ENCODE data around the gene SUGCT. TPM values are rescaled to one million over a fixed set of nuclear protein-coding genes. Genes with fewer than 3 reads are reported as not detected.
"Not testable (repeated sequence)": the region's sequence is repeated elsewhere in the genome, so short reads cannot be mapped to it uniquely, and the experiment has no call there.

The SUGCT gene
- total RNA-seq, 1 experiment from 2014 or later = 1.5 TPM

DNA sequence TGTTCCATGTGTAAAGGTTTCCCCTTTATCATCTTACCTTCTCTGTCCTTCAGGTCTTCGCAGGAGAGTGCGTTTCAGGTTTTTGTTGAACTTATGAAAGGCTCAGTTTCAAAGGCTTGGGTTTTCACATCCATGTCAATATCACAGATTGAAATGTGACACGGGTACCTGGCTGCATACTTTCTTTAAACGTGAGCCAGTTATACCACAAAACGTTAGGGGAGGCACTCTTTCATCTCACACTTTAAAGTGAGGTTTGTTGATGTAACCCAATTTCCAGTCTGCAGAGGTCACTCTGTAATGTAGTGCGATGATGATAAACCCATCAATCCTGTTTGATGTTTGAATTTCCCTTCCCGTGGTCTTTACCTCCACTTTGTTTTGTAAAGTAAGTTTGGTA, 506.9 kb downstream of the SUGCT start:
- Histone ChIP-seq H3K27me3 (no peaks in the 10 kb centered on the region), H3K36me3 (no peaks in the 10 kb centered on the region), H3K4me3 (no peak overlapping the region), H3K9me3 (no peaks in the 10 kb centered on the region)
- no peak for DNase-seq

GRCh38 chr7:40643664-40644063, 508.9 kb downstream of the SUGCT start:
- Histone ChIP-seq H3K27me3 (no peaks in the 10 kb centered on the region), H3K4me3 (no peak overlapping the region), H3K36me3 (no peaks in the 10 kb centered on the region), H3K9me3 (no peaks in the 10 kb centered on the region)
- no peak for DNase-seq

GRCh38 chr7:40644454-40645188, 509.8 kb downstream of the SUGCT start:
- Histone ChIP-seq H3K36me3 (no peaks in the 10 kb centered on the region), H3K4me3 (no peak overlapping the region), H3K9me3 (no peaks in the 10 kb centered on the region), H3K27me3 (no peaks in the 10 kb centered on the region)
- no peak for DNase-seq

GRCh38 chr7:40645197-40645596, 510.4 kb downstream of the SUGCT start:
- no peak for DNase-seq
- H3K36me3 ChIP-seq = no peaks in the 10 kb centered on the region
- no peaks in the 10 kb centered on the region for H3K27me3 ChIP-seq
- H3K4me3 ChIP-seq = no peak overlapping the region
- H3K9me3 ChIP-seq = no peaks in the 10 kb centered on the region

DNA sequence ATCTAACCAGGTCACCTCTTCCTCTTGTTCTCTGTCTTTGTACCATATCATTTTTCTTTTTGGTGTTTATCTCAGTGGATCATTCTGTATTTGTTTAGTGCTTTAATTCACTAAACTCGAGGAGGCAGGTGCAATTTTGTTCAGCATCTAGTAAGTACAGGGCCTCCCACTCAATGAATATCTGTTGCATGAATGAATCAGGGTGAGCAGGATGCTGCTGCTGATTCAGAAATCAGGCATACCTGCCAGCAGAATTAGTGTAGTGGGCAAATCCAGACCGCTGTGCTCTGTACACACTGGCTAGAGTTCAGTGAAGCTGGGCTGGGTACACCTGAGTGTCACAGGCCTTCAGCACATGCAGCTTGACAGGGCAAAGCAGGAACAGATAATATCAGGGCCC, 511.9 kb downstream of the SUGCT start:
- H3K36me3 ChIP-seq = no peaks in the 10 kb centered on the region
- no peaks in the 10 kb centered on the region for H3K9me3 ChIP-seq
- DNase-seq = no peak
- H3K27me3 ChIP-seq = no peaks in the 10 kb centered on the region
- H3K4me3 ChIP-seq = no peak overlapping the region

- Histone ChIP-seq H3K36me3 (no peaks in the 10 kb centered on the region), H3K27me3 (no peaks in the 10 kb centered on the region), H3K9me3 (no peaks in the 10 kb centered on the region), H3K4me3 (no peak overlapping the region)
- DNase-seq = no peak
These were observed 512.9 kb downstream of the SUGCT start for GRCh38 chr7:40647719-40648118.

DNA sequence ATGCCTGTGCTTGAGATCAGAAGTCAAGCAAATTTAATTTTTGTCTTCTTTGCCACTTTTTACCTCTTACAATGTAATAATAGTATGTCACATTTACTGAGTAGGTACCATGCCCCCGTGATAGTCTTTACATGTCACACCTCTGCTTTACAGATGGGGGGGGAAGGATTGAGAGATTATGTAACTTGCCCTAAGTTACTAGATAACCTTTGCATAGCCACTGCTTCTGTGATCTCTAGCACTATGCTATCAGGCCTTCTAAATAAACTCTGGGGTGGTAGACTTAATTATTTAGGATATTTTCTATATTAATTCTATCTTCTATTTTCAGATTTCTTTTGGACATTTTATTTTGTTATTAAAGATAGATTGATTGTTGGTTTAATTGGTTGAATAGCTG, 514.4 kb downstream of the SUGCT start:
- no peaks in the 10 kb centered on the region for H3K27me3 ChIP-seq
- H3K4me3 ChIP-seq = no peak overlapping the region
- H3K36me3 ChIP-seq = no peaks in the 10 kb centered on the region
- no peak for DNase-seq
- H3K9me3 ChIP-seq = no peaks in the 10 kb centered on the region

DNA sequence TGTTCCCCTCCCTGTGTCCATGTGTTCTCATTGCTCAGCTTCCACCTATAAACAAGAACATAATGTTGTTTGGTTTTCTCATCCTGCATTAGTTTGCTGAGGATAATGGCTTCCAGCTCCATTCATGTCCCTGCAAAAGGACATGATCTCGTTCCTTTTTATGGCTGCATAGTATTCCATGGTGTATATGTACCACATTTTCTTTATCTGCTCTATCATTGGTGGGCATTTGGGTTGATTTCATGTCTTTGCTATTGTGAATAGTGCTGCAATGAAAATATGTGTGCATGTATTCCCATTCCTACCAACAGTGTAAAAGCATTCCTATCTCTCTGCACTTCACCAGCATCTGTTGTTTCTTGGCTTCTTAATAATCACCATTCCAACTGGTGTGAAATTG, 516.1 kb downstream of the SUGCT start:
- H3K4me3 ChIP-seq, H3K27me3 ChIP-seq, H3K36me3 ChIP-seq, H3K9me3 ChIP-seq, DNase-seq: not testable (repeated sequence)

DNA sequence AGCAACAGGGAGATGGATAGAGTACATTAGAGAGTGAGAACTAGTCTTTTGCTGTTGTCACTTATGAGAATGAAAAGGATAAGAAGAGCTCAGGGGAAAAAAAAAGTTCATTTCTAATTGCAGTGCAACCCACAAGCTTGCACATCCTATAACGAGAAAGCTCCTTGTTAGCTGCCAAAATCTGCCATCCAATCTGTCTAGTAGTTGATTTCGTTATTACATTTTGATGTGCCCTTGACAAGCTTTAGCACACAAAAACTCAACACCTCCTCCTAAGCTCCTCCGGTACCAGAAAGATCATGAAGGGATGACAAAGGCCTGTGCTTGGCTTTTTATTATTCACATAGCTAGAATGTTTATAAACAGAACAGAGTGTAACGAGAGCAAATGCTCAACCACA, 519.4 kb downstream of the SUGCT start:
- H3K4me3 ChIP-seq = no peak overlapping the region
- H3K9me3 ChIP-seq = no peaks in the 10 kb centered on the region
- H3K27me3 ChIP-seq = no peaks in the 10 kb centered on the region

DNA sequence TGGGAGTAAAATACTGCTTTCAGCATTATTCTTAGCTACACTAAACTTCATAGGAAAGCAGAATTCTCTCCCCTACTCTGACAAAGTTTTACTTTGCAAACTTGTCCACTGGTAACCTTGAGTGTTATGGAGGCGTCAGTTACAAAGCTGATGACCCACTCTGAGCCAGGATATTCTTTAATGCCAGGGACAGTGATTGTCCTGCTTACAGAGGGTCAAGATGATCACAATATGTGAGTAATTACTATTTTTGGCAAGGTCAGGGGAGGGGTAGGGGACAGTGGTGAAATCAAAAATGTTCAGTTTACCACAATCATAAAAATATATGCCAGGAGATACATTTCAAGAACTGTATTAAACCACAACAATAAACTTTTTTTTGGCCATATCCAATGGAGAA, 520.6 kb downstream of the SUGCT start:
- no peaks in the 10 kb centered on the region for H3K27me3 ChIP-seq
- H3K36me3 ChIP-seq = no peaks in the 10 kb centered on the region
- H3K9me3 ChIP-seq = no peaks in the 10 kb centered on the region
- no peak overlapping the region for H3K4me3 ChIP-seq
- DNase-seq = no peak

More for the DNA sequence above, 519.4 kb downstream of the SUGCT start:
- H3K36me3 ChIP-seq = no peaks in the 10 kb centered on the region
- no peak for DNase-seq

DNA sequence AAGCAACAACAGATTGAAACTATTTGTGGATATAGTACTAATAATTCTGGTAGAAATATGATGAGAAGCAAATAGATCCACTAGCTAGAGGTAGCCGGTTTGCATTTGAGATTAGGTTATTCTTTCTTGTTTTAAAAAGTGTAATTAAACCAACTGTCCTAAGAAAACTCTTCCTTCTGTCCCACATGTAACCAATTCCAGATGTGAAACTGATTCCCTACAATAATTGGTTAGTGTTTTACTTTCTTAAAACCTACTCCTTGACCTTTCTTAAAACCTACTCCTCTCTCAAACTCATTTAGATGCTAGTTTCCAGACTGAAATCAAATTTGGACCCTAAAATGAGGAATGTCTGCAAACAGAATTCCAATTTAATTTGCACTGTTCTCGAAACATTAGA, 521.5 kb downstream of the SUGCT start:
- no peaks in the 10 kb centered on the region for H3K9me3 ChIP-seq
- no peaks in the 10 kb centered on the region for H3K27me3 ChIP-seq
- no peaks in the 10 kb centered on the region for H3K36me3 ChIP-seq
- no peak overlapping the region for H3K4me3 ChIP-seq
- no peak for DNase-seq

DNA sequence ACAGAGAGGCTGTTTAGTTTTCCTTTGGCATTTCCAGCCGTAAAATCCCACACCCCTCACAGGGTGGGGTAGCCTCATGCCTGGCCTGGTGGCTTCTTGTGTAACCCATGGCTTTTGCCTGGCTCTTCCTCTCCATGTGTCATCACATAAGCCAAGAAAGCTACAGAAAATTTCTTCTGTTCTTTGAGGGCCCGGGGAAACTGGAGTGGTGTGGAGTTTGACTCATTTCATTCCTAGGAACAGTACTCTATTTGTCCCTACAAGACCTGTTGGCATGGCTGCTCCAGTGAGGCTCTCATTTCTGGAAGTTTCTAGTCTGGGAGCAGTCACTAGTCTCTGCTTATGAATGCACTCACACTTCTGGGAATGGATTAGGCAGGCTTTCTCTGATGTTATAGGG, 523.9 kb downstream of the SUGCT start:
- H3K4me3 ChIP-seq = no peak overlapping the region
- no peak for DNase-seq
- H3K9me3 ChIP-seq = no peaks in the 10 kb centered on the region
- no peaks in the 10 kb centered on the region for H3K27me3 ChIP-seq
- H3K36me3 ChIP-seq = no peaks in the 10 kb centered on the region

GRCh38 chr7:40659231-40659630, 524.4 kb downstream of the SUGCT start:
- no peaks in the 10 kb centered on the region for H3K27me3 ChIP-seq
- DNase-seq = no peak

DNA sequence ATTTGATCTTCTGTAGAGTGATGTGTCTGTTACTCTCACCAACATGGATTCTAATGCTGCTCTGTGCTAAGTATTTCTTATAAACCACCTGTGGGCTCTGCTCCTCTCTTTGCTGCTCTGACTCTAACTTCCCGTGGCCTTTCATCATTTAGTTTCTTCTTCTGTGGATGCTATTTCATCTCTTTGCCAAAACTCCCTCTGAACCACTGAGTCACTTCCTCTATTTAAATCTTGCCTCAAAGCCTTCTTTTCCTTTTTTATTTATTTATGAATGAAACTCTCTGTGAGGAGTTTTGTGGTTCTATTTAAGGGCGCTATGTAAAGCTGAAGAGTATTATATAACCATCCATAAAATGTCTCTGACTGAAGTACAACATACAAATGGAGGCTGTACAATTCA, 538.5 kb downstream of the SUGCT start:
- Histone ChIP-seq H3K36me3 (no peaks in the 10 kb centered on the region), H3K9me3 (no peaks in the 10 kb centered on the region), H3K4me3 (no peak overlapping the region), H3K27me3 (no peaks in the 10 kb centered on the region)
- no peak for DNase-seq

More at GRCh38 chr7:40659231-40659630, 524.4 kb downstream of the SUGCT start:
- no peak overlapping the region for H3K4me3 ChIP-seq
- no peaks in the 10 kb centered on the region for H3K36me3 ChIP-seq
- H3K9me3 ChIP-seq = no peaks in the 10 kb centered on the region

GRCh38 chr7:40674316-40674715, 539.5 kb downstream of the SUGCT start:
- H3K36me3 ChIP-seq = no peaks in the 10 kb centered on the region
- no peak overlapping the region for H3K4me3 ChIP-seq
- H3K9me3 ChIP-seq = no peaks in the 10 kb centered on the region
- no peaks in the 10 kb centered on the region for H3K27me3 ChIP-seq
- DNase-seq = no peak

- Histone ChIP-seq H3K9me3 (no peaks in the 10 kb centered on the region), H3K4me3 (no peak overlapping the region), H3K27me3 (no peaks in the 10 kb centered on the region), H3K36me3 (no peaks in the 10 kb centered on the region)
- no peak for DNase-seq
These were observed 540.9 kb downstream of the SUGCT start for GRCh38 chr7:40675741-40676140.

DNA sequence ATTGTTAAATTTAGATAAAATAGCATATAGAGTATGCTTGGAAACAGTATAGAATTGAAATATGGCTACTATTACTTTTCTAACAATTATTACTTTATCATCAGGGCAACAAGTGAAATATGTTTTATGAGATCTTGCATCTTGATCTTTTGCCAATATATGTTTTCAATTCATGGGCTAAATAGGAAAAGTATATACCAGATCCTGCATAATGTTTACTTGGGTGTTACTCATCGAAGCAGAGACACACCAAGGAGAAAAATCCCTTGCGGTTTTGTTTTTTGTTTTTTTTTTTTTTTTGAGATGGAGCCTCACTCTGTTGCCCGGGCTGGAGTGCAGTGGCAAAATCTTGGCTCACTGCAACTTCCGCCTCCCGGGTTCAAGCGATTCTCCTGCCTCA, 541.4 kb downstream of the SUGCT start:
- no peaks in the 10 kb centered on the region for H3K36me3 ChIP-seq
- H3K4me3 ChIP-seq = no peak overlapping the region
- no peaks in the 10 kb centered on the region for H3K9me3 ChIP-seq
- no peaks in the 10 kb centered on the region for H3K27me3 ChIP-seq
- DNase-seq = no peak

- no peak for DNase-seq
- no peaks in the 10 kb centered on the region for H3K36me3 ChIP-seq
These were observed 545.9 kb downstream of the SUGCT start for GRCh38 chr7:40680657-40681056.

DNA sequence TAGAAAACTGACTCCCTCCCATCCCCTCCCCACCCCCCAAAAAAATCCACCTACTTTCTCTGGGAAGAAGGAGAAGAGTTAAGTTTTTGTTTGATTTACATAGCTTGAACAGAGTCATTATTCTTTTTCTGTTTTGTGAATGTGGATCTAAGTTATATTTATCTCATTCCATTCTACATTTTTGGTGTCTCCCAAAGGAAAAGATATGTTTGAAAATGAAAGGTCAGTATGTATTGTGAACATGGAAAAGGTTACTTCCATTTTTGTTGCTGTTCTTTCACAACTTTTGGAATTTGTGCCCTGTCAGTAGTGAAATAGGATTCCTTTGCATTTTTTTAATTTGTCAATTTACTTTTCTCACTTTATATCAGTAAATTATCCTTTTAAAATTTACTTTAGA, 547.9 kb downstream of the SUGCT start:
- no peaks in the 10 kb centered on the region for H3K9me3 ChIP-seq
- H3K36me3 ChIP-seq = no peaks in the 10 kb centered on the region
- no peak overlapping the region for H3K4me3 ChIP-seq
- no peak for DNase-seq
- no peaks in the 10 kb centered on the region for H3K27me3 ChIP-seq

More at GRCh38 chr7:40680657-40681056, 545.9 kb downstream of the SUGCT start:
- Histone ChIP-seq H3K9me3 (no peaks in the 10 kb centered on the region), H3K4me3 (no peak overlapping the region), H3K27me3 (no peaks in the 10 kb centered on the region)

All from MG63 (cell line).